Posterior cingulate gyrus (tissue), 11 donors: ENCODE data around the gene DENND5B.
A peak's percentile ranks its signal among the peaks of the same experiment; 100 is the strongest.

ENCODE experiments used
- DNase-seq, 10 donors: peaks; one replicate each; pipeline versions ENCODE4 v3.0.0 to v3.0.0-alpha.2; 2020 to 2021; ENCODE audit warnings: mixed read lengths in 3 of 10
- intact Hi-C: fragments of 100-400 bp; cut with DNase I; formaldehyde crosslinking; loops from one replicate; pipeline ENCODE4 v1.15.1; 2023

DENND5B gene

GRCh38 chr12:31362115-31362758 is 228.7 kb downstream of the DENND5B start:
- DNase-seq, result no peak
- intact Hi-C loops, result no loop called here

- intact Hi-C loops, result no loop called here
- DNase-seq, result no peak
Observed at GRCh38 chr12:31361730-31362114, 229.2 kb downstream of the DENND5B start.

GRCh38 chr12:31355747-31356107 is 235.2 kb downstream of the DENND5B start:
- intact Hi-C loops, result no loop called here
- peak in 1 of 10 donors; percentile 10 for DNase-seq

- DNase-seq, result peak in 1 of 10 donors; percentile 49
- intact Hi-C loops, result no loop called here
Observed at GRCh38 chr12:31353750-31354708, 236.9 kb downstream of the DENND5B start.

GRCh38 chr12:31346267-31346666 is 244.7 kb downstream of the DENND5B start:
- intact Hi-C loops, result no loop called here
- DNase-seq, result no peak

- no peak for DNase-seq
- intact Hi-C loops, result no loop called here
Observed at GRCh38 chr12:31343139-31343538, 247.8 kb downstream of the DENND5B start.

GRCh38 chr12:31342286-31342685 is 248.7 kb downstream of the DENND5B start:
- no peak for DNase-seq
- intact Hi-C loops, result no loop called here

- intact Hi-C loops, result no loop called here
Observed at GRCh38 chr12:31339831-31340622, 250.9 kb downstream of the DENND5B start.

GRCh38 chr12:31337952-31338351 is 253.0 kb downstream of the DENND5B start:
- intact Hi-C loops, result no loop called here
- no peak for DNase-seq

More at GRCh38 chr12:31339831-31340622, 250.9 kb downstream of the DENND5B start:
- no peak for DNase-seq
